HCT116 (cell line): Measurements from ENCODE around the gene NINJ2. TPM values are rescaled to one million over a fixed set of nuclear protein-coding genes. Genes with fewer than 3 reads are reported as not detected.

Source experiments
- ATAC-seq: fragments of 200-7000 bp; cut with Tn5 transposase; 2 replicates; pipeline ENCODE4 v1.9.1; 2020; ENCODE audit warnings: mild to moderate bottlenecking, moderate library complexity
- BruUV-seq: library from RNA; stranded (reverse); fragments of 400-500 nt; replicated peaks from 2 replicates; lab custom pipeline; 2021; lab: Mats Ljungman, UMichigan
- CTCF ChIA-PET: fragments of 300-600 bp; sonication (Branson Sonifier 250); formaldehyde crosslinking; loops from one replicate; lab custom pipeline; 2021; ENCODE audit warnings: antibody characterized with exemption; lab: Charles Lee
- POLR2A ChIA-PET: fragments of 300-600, 350-600 bp; sonication (Branson Sonifier 250); formaldehyde crosslinking; loops from one replicate; lab custom pipeline; 2021; ENCODE audit warnings: antibody characterized with exemption; lab: Charles Lee
- RAD21 ChIA-PET, 2 experiments: fragments of 300-600 bp; sonication (Branson Sonifier 250); formaldehyde crosslinking; loops; one replicate each; lab custom pipeline; 2023; ENCODE audit warnings: low total read pairs in 2 of 2; ENCODE audit not compliant: uncharacterized antibody in 2 of 2, unreplicated experiment in 2 of 2, low non-redundant PET in 1 of 2; lab: Charles Lee
- DNase-seq: peaks from one replicate; pipeline ENCODE4 v3.0.0-alpha.2; 2010; ENCODE audit warnings: low read depth, low spot score
- H2AFZ ChIP-seq: fragments of 200-600 bp; shearing (Covaris generic), sonication (generic); 2 replicates; pipeline ENCODE4 v1.6.1; 2017; ENCODE audit warnings: low read depth, mixed run types, mixed read lengths, antibody characterized with exemption, low read length; ENCODE audit not compliant: poor library complexity, severe bottlenecking
- H3K27ac ChIP-seq: 2 replicates; pipeline ENCODE4 v1.5.1; 2012; ENCODE audit warnings: low read depth, low read length
- H3K27me3 ChIP-seq: fragments of 200-600 bp; sonication (generic); 2 replicates; pipeline ENCODE4 v1.6.1; 2016; ENCODE audit warnings: mixed run types, low read length, mixed read lengths; ENCODE audit not compliant: insufficient read depth
- H3K36me3 ChIP-seq, 2 experiments: fragments of 200-500 bp in 1 of 2; fragments of 200-600 bp in 1 of 2; sonication (Bioruptor generic) in 1 of 2; sonication (generic) in 1 of 2; 2 replicates each; pipeline versions ENCODE4 v1.5.1 to v1.6.1; 2014 to 2016; ENCODE audit warnings: low read length in 2 of 2, inconsistent platforms in 1 of 2, mixed read lengths in 1 of 2, mixed run types in 1 of 2; ENCODE audit not compliant: insufficient read depth in 2 of 2, control insufficient read depth in 1 of 2
- H3K4me1 ChIP-seq, 2 experiments: fragments of 200-600 bp in 1 of 2; sonication (generic) in 1 of 2; 2 replicates each; pipeline versions ENCODE4 v1.5.1 to v1.6.1; 2012 to 2017; ENCODE audit warnings: low read length in 2 of 2, inconsistent platforms in 1 of 2, mild to moderate bottlenecking in 1 of 2, mixed read lengths in 1 of 2, mixed run types in 1 of 2, moderate library complexity in 1 of 2; ENCODE audit not compliant: insufficient read depth in 2 of 2, control insufficient read depth in 1 of 2
- H3K4me2 ChIP-seq: fragments of 200-600 bp; sonication (generic); 2 replicates; pipeline ENCODE4 v1.6.1; 2017; ENCODE audit warnings: mixed run types, low read length, mixed read lengths
- H3K4me3 ChIP-seq, 2 experiments: fragments of 200-600 bp in 1 of 2; sonication (generic) in 1 of 2; replicated peaks in 1 of 2; 2 replicates each; pipeline ENCODE4 v1.5.1; 2011 to 2016; ENCODE audit warnings: low read length in 2 of 2, control low read depth in 1 of 2, low read depth in 1 of 2, mild to moderate bottlenecking in 1 of 2, mixed read lengths in 1 of 2, mixed run types in 1 of 2
- H3K79me2 ChIP-seq: fragments of 200-600 bp; sonication (generic); 2 replicates; pipeline ENCODE4 v1.6.1; 2017; ENCODE audit warnings: mild to moderate bottlenecking, mixed run types, low read length, moderate library complexity, mixed read lengths; ENCODE audit not compliant: insufficient read depth
- H3K9ac ChIP-seq: fragments of 200-600 bp; sonication (generic); 2 replicates; pipeline ENCODE4 v1.6.1; 2016; ENCODE audit warnings: low read length, mixed read lengths
- H3K9me2 ChIP-seq: fragments of 200-600 bp; sonication (generic), shearing (Covaris generic); 2 replicates; pipeline ENCODE4 v1.6.1; 2017; ENCODE audit warnings: mixed run types, mild to moderate bottlenecking, moderate library complexity; ENCODE audit not compliant: insufficient read depth
- H3K9me3 ChIP-seq, 2 experiments: fragments of 200-500 bp in 1 of 2; fragments of 200-600 bp in 1 of 2; sonication (Bioruptor generic) in 1 of 2; sonication (generic) in 1 of 2; 2 replicates each; pipeline ENCODE4 v1.6.1; 2014 to 2017; ENCODE audit warnings: low read length in 2 of 2, mixed read lengths in 2 of 2, inconsistent platforms in 1 of 2, low read depth in 1 of 2, mild to moderate bottlenecking in 1 of 2, mixed run types in 1 of 2, moderate library complexity in 1 of 2; ENCODE audit not compliant: control insufficient read depth in 1 of 2, insufficient read depth in 1 of 2
- H4K20me1 ChIP-seq: fragments of 200-600 bp; sonication (generic), shearing (Covaris generic); 2 replicates; pipeline ENCODE4 v1.6.1; 2017; ENCODE audit warnings: mixed run types, mild to moderate bottlenecking, moderate library complexity; ENCODE audit not compliant: insufficient read depth
- CBX3 ChIP-seq: IDR thresholded peaks from 2 replicates; pipeline ENCODE4 v1.6.1; 2012; ENCODE audit warnings: low read depth
- CEBPB ChIP-seq: IDR thresholded peaks from 2 replicates; pipeline ENCODE4 v1.6.1; 2012; ENCODE audit warnings: low read depth
- EGR1 ChIP-seq: IDR thresholded peaks from 2 replicates; pipeline ENCODE4 v1.6.1; 2012; ENCODE audit warnings: low read depth
- ELF1 ChIP-seq: IDR thresholded peaks from 2 replicates; pipeline ENCODE4 v1.6.1; 2012; ENCODE audit warnings: low read depth, borderline replicate concordance
- EZH2 ChIP-seq: fragments of 200-600 bp; sonication (generic); IDR thresholded peaks from 2 replicates; pipeline ENCODE4 v1.6.1; 2017; ENCODE audit warnings: antibody characterized with exemption, mixed run types
- EZH2phosphoT487 ChIP-seq: fragments of 200-600 bp; IDR thresholded peaks from 2 replicates; pipeline ENCODE4 v1.6.1; 2018; ENCODE audit warnings: antibody characterized with exemption, borderline replicate concordance
- POLR2AphosphoS5 ChIP-seq: IDR thresholded peaks from 2 replicates; pipeline ENCODE4 v1.6.1; 2011; ENCODE audit warnings: mild to moderate bottlenecking, low read depth, low read length, moderate library complexity
- SRF ChIP-seq: IDR thresholded peaks from 2 replicates; pipeline ENCODE4 v1.6.1; 2012; ENCODE audit warnings: low read depth
- TCF7L2 ChIP-seq: IDR thresholded peaks from 2 replicates; pipeline ENCODE4 v1.7.0; 2011; ENCODE audit warnings: borderline replicate concordance, inconsistent platforms; ENCODE audit not compliant: insufficient read depth, insufficient read length; ENCODE audit errors: extremely low read depth
- ZFX ChIP-seq: fragments of 450-650 bp; IDR thresholded peaks from 2 replicates; pipeline ENCODE4 v1.6.1; 2017
- intact Hi-C: fragments of 100-400 bp; cut with micrococcal nuclease; formaldehyde crosslinking; loops from 2 replicates; pipeline ENCODE4 v1.10.0; 2022
- total RNA-seq: library from RNA; stranded (reverse); gene quantifications from one replicate; pipeline ENCODE4 v1.2.1, GENCODE V29; 2021; ENCODE audit not compliant: unreplicated experiment
- TF ChIP-seq, protein P1 (sequence below), 3 experiments: fragments of 200-600 bp in 1 of 3; sonication (generic) in 1 of 3; IDR thresholded peaks in 2 of 3; conservative IDR thresholded peaks in 1 of 3; 2 replicates each; pipeline ENCODE4 v1.5.1; 2012 to 2017; ENCODE audit warnings: low read depth in 2 of 3, low read length in 2 of 3, antibody characterized with exemption in 1 of 3, borderline replicate concordance in 1 of 3, control low read depth in 1 of 3, mild to moderate bottlenecking in 1 of 3, mixed read lengths in 1 of 3, mixed run types in 1 of 3, moderate library complexity in 1 of 3; ENCODE audit not compliant: insufficient read depth in 1 of 3
- TF ChIP-seq, protein P2 (sequence below): IDR thresholded peaks from 2 replicates; pipeline ENCODE4 v1.6.1; 2011; ENCODE audit warnings: mild to moderate bottlenecking, low read length, moderate library complexity; ENCODE audit not compliant: insufficient replicate concordance; ENCODE audit errors: extremely low read depth
- TF ChIP-seq, protein P3 (sequence below): IDR thresholded peaks from 2 replicates; pipeline ENCODE4 v1.6.1; 2012; ENCODE audit warnings: low read depth

Gene NINJ2
- total RNA-seq, 1 experiment from 2014 or later: not detected

DNA sequence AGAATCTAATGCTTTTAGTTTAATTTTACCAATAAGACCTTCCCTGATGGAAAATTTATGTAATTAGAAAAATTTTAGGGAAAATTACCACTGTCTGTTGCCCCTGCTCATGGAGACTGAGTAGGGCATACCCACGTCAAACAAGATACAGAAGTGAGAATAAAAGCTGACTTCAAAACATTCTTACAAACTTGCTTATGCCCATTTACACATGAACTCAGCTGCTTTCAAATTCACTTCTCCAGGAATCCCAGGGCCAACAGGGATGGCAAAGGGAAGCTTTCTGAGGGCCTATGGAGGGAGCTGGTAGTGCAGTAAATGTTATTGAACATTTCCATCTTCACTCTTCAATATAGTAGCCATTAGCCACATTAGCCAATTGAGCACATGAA, 4.8 kb upstream of the NINJ2 start:
- TF ChIP-seq, protein P1, sequence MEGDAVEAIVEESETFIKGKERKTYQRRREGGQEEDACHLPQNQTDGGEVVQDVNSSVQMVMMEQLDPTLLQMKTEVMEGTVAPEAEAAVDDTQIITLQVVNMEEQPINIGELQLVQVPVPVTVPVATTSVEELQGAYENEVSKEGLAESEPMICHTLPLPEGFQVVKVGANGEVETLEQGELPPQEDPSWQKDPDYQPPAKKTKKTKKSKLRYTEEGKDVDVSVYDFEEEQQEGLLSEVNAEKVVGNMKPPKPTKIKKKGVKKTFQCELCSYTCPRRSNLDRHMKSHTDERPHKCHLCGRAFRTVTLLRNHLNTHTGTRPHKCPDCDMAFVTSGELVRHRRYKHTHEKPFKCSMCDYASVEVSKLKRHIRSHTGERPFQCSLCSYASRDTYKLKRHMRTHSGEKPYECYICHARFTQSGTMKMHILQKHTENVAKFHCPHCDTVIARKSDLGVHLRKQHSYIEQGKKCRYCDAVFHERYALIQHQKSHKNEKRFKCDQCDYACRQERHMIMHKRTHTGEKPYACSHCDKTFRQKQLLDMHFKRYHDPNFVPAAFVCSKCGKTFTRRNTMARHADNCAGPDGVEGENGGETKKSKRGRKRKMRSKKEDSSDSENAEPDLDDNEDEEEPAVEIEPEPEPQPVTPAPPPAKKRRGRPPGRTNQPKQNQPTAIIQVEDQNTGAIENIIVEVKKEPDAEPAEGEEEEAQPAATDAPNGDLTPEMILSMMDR (IDR thresholded peaks at IDR 0.05 in 2 of 3, conservative IDR thresholded peaks at IDR 0.05 in 1 of 3; ENCODE audit: borderline replicate concordance in 1 of 3, insufficient read depth in 1 of 3, low read depth in 2 of 3, low read length in 2 of 3): no peak
- TF ChIP-seq, protein P2, sequence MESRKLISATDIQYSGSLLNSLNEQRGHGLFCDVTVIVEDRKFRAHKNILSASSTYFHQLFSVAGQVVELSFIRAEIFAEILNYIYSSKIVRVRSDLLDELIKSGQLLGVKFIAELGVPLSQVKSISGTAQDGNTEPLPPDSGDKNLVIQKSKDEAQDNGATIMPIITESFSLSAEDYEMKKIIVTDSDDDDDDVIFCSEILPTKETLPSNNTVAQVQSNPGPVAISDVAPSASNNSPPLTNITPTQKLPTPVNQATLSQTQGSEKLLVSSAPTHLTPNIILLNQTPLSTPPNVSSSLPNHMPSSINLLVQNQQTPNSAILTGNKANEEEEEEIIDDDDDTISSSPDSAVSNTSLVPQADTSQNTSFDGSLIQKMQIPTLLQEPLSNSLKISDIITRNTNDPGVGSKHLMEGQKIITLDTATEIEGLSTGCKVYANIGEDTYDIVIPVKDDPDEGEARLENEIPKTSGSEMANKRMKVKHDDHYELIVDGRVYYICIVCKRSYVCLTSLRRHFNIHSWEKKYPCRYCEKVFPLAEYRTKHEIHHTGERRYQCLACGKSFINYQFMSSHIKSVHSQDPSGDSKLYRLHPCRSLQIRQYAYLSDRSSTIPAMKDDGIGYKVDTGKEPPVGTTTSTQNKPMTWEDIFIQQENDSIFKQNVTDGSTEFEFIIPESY: no peak
- no peak for TF ChIP-seq EZH2
- no peak for TF ChIP-seq ZFX
- TF ChIP-seq EGR1: no peak
- no peak for TF ChIP-seq CEBPB
- no peak for TF ChIP-seq TCF7L2
- no peak for TF ChIP-seq SRF
- TF ChIP-seq ELF1: no peak
- no peak for TF ChIP-seq EZH2phosphoT487
- no peak for TF ChIP-seq POLR2AphosphoS5
- TF ChIP-seq, protein P3, sequence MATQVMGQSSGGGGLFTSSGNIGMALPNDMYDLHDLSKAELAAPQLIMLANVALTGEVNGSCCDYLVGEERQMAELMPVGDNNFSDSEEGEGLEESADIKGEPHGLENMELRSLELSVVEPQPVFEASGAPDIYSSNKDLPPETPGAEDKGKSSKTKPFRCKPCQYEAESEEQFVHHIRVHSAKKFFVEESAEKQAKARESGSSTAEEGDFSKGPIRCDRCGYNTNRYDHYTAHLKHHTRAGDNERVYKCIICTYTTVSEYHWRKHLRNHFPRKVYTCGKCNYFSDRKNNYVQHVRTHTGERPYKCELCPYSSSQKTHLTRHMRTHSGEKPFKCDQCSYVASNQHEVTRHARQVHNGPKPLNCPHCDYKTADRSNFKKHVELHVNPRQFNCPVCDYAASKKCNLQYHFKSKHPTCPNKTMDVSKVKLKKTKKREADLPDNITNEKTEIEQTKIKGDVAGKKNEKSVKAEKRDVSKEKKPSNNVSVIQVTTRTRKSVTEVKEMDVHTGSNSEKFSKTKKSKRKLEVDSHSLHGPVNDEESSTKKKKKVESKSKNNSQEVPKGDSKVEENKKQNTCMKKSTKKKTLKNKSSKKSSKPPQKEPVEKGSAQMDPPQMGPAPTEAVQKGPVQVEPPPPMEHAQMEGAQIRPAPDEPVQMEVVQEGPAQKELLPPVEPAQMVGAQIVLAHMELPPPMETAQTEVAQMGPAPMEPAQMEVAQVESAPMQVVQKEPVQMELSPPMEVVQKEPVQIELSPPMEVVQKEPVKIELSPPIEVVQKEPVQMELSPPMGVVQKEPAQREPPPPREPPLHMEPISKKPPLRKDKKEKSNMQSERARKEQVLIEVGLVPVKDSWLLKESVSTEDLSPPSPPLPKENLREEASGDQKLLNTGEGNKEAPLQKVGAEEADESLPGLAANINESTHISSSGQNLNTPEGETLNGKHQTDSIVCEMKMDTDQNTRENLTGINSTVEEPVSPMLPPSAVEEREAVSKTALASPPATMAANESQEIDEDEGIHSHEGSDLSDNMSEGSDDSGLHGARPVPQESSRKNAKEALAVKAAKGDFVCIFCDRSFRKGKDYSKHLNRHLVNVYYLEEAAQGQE: no peak
- no peak for TF ChIP-seq CBX3
- Histone ChIP-seq H3K27ac (no peak overlapping the region), H3K9ac (no peak overlapping the region), H3K27me3 (no peaks in the 10 kb centered on the region), H4K20me1 (no peaks in the 10 kb centered on the region), H2AFZ (no peak overlapping the region), H3K4me1 (peaks cover 0 to 12% of the 10 kb centered on the region in 2 experiments; a peak in 2 of 4 replicates), H3K9me2 (no peaks in the 10 kb centered on the region), H3K4me3 (no peak overlapping the region), H3K9me3 (no peaks in the 10 kb centered on the region), H3K79me2 (no peaks in the 10 kb centered on the region), H3K4me2 (no peak overlapping the region), H3K36me3 (no peaks in the 10 kb centered on the region)
- RAD21 ChIA-PET: no interaction called here
- no peak for ATAC-seq
- no TSS peak for BruUV-seq
- CTCF ChIA-PET: interaction anchor here (1.0 kb wide), 1 partner anchor 11 kb away, joined by 3 read pairs; no protein-coding TSS in a partner anchor
- POLR2A ChIA-PET: no interaction called here
- no peak for DNase-seq
- intact Hi-C loops: no loop called here
